ENCODE data around the gene CHCHD3. TPM values are rescaled to one million over a fixed set of nuclear protein-coding genes. Genes with fewer than 3 reads are reported as not detected.

Gene CHCHD3
- total and polyA plus RNA-seq, 4 donors, result 29.1 to 50.3 (median 36.0) TPM

DNA sequence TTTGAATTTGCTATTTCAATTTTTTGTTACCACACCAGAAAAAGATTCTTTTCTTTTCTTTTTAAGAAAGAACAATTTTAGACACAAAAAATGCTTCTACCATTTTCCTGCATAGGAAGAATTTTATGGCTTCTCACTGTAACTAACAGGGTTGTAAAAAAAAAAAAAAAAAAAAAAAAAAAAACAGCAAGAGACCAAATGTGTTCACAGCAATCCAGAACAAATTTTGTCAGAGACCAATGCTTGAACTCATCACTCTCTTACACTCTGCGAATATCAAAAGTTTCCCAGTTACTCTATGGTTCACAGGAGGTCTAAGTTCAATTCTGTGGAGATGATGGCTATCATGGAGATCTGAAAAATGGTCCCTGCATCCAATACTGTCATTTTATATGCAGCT is 84.4 kb downstream of the CHCHD3 start:
- H3K4me1 ChIP-seq (ENCODE audit: control insufficient read depth in 1 of 2, insufficient read depth in 2 of 2, low read length in 2 of 2), result peaks cover 2 to 3% of the 10 kb centered on the region in 2 donors
- no peak overlapping the region for H3K4me3 ChIP-seq (ENCODE audit: low read length in 2 of 2)
- H3K9me3 ChIP-seq (ENCODE audit: control insufficient read depth, low read length), result no peaks in the 10 kb centered on the region
- no peak for ATAC-seq (ENCODE audit: low FRiP score)
- H3K36me3 ChIP-seq (ENCODE audit: control insufficient read depth in 1 of 2, insufficient read depth in 2 of 2, low read length in 1 of 2), result no peaks in the 10 kb centered on the region
- H3K27me3 ChIP-seq (ENCODE audit: control insufficient read depth in 1 of 2, insufficient read depth in 2 of 2, low read length in 1 of 2), result no peaks in the 10 kb centered on the region
- DNase-seq, result no peak
- 88 to 95% methylated on average over 1 of the region's 1 CpG for WGBS, 2 donors
- intact Hi-C loops (cut with DNase I), result no loop called here
- H3K27ac ChIP-seq (ENCODE audit: low read depth in 1 of 2, low read length in 2 of 2), result no peak overlapping the region

GRCh38 chr7:132996581-132997242 is 85.2 kb downstream of the CHCHD3 start:
- intact Hi-C loops (cut with DNase I), result no loop called here
- WGBS, 2 donors, result 74 to 80% methylated on average over 17 of the region's 17 CpGs
- Histone ChIP-seq H3K4me1 (ENCODE audit: control insufficient read depth in 1 of 2, insufficient read depth in 2 of 2, low read length in 2 of 2) (peaks cover 2 to 3% of the 10 kb centered on the region in 2 donors), H3K27ac (ENCODE audit: low read depth in 1 of 2, low read length in 2 of 2) (no peak overlapping the region), H3K9me3 (ENCODE audit: control insufficient read depth, low read length) (no peaks in the 10 kb centered on the region), H3K36me3 (ENCODE audit: control insufficient read depth in 1 of 2, insufficient read depth in 2 of 2, low read length in 1 of 2) (no peaks in the 10 kb centered on the region), H3K4me3 (ENCODE audit: low read length in 2 of 2) (no peak overlapping the region), H3K27me3 (ENCODE audit: control insufficient read depth in 1 of 2, insufficient read depth in 2 of 2, low read length in 1 of 2) (no peaks in the 10 kb centered on the region)
- no peak for DNase-seq
- ATAC-seq (ENCODE audit: low FRiP score), result no peak

DNA sequence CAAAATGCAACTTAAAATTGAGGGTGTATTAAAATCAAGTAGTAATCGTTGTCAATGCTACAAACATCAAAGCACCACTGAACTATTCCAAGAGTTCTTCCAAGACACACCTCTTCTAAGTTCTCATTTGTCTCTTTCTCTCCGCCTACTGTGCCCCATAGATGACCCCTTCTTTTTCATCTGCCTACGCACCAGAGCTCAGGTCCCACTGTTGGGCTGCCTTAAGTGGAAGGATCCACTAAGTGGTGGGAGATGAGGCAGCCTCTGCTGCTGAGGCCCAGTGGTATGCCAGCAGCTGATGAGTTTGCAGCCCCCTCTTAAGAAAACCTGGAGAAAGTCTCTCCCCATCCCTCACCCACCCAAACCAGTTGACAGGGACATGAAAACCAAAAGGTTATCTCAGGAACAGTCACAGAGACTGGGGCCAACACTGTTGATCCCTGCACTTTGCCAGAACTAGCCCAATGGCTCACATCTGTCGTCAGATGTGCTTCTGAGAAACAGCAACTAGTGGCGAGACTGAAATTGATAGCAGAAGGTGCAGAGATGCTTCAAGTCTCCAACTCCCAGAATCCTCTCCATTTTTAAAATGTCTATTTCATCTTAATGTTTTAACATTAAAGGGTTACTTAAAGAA is 88.4 kb downstream of the CHCHD3 start:
- ATAC-seq (ENCODE audit: low FRiP score), result no peak
- 93 to 94% methylated on average over 5 of the region's 5 CpGs for WGBS, 2 donors
- H3K27ac ChIP-seq (ENCODE audit: low read depth in 1 of 2, low read length in 2 of 2), result no peak overlapping the region

DNA sequence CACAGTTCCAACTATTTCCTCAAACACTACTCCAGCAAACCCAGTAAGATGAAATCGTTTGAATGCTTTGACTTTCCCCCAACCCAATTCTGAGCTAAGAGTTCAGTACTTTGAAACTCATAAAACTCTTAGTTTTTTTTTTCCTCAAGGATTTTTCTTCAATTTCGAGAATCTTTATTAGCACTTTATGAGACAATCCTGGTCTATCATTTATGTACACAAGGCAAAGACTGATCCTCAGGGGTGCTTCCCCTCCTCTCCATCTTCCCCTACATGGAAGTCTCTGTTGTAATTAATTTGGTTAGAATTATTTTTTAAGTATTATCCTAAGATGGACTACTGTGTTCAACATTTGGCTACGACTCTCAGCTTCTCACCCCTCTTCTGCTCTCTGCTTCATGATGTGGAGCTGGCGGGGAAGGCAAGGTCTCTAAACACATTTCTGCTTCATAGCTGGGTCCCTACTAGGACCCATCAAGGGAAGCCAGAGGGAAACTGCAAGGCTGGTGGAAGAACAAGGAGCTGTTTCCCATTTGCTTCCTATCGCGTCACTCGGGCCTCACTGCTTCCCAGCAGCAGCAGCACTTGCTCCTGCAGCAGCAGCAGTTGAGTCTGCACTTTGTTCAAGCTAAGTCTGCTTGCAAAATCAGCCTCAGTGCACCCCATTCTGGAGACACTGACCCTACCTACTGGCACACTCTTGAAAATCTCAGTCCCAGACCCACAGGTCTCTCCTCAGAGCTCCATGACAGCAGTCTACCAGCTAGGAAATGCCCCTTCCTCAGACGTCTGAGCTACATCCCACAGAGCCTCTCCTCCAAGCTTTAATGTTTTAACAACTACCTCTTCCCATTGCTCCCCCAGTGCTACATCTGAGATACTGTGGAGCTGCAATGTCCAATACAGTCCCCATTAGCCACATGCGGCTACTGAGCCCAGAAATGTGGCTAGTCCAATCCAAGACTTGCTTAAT is 90.0 kb downstream of the CHCHD3 start:
- DNase-seq, result no peak
- no peak overlapping the region for H3K27ac ChIP-seq (ENCODE audit: low read depth in 1 of 2, low read length in 2 of 2)
- H3K9me3 ChIP-seq (ENCODE audit: control insufficient read depth, low read length), result no peaks in the 10 kb centered on the region
- ATAC-seq (ENCODE audit: low FRiP score), result no peak
- no peak overlapping the region for H3K4me3 ChIP-seq (ENCODE audit: low read length in 2 of 2)
- 81 to 86% methylated on average over 9 of the region's 9 CpGs for WGBS, 2 donors
- H3K36me3 ChIP-seq (ENCODE audit: control insufficient read depth in 1 of 2, insufficient read depth in 2 of 2, low read length in 1 of 2), result no peaks in the 10 kb centered on the region
- H3K27me3 ChIP-seq (ENCODE audit: control insufficient read depth in 1 of 2, insufficient read depth in 2 of 2, low read length in 1 of 2), result no peaks in the 10 kb centered on the region
- H3K4me1 ChIP-seq (ENCODE audit: control insufficient read depth in 1 of 2, insufficient read depth in 2 of 2, low read length in 2 of 2), result peaks cover 0 to 2% of the 10 kb centered on the region in 2 donors
- intact Hi-C loops (cut with DNase I), result no loop called here

More for the DNA sequence above, 88.4 kb downstream of the CHCHD3 start:
- Histone ChIP-seq H3K9me3 (ENCODE audit: control insufficient read depth, low read length) (no peaks in the 10 kb centered on the region), H3K4me3 (ENCODE audit: low read length in 2 of 2) (no peak overlapping the region), H3K4me1 (ENCODE audit: control insufficient read depth in 1 of 2, insufficient read depth in 2 of 2, low read length in 2 of 2) (peaks cover 0 to 2% of the 10 kb centered on the region in 2 donors), H3K27me3 (ENCODE audit: control insufficient read depth in 1 of 2, insufficient read depth in 2 of 2, low read length in 1 of 2) (no peaks in the 10 kb centered on the region), H3K36me3 (ENCODE audit: control insufficient read depth in 1 of 2, insufficient read depth in 2 of 2, low read length in 1 of 2) (no peaks in the 10 kb centered on the region)
- intact Hi-C loops (cut with DNase I), result no loop called here
- no peak for DNase-seq

GRCh38 chr7:132988117-132988516 is 93.8 kb downstream of the CHCHD3 start:
- Histone ChIP-seq H3K36me3 (ENCODE audit: control insufficient read depth in 1 of 2, insufficient read depth in 2 of 2, low read length in 1 of 2) (no peaks in the 10 kb centered on the region), H3K4me1 (ENCODE audit: control insufficient read depth in 1 of 2, insufficient read depth in 2 of 2, low read length in 2 of 2) (no peaks in the 10 kb centered on the region), H3K27ac (ENCODE audit: low read depth in 1 of 2, low read length in 2 of 2) (no peak overlapping the region), H3K27me3 (ENCODE audit: control insufficient read depth in 1 of 2, insufficient read depth in 2 of 2, low read length in 1 of 2) (no peaks in the 10 kb centered on the region), H3K4me3 (ENCODE audit: low read length in 2 of 2) (no peak overlapping the region), H3K9me3 (ENCODE audit: control insufficient read depth, low read length) (no peaks in the 10 kb centered on the region)
- 88 to 96% methylated on average over 1 of the region's 1 CpG for WGBS, 2 donors
- intact Hi-C loops (cut with DNase I), result no loop called here
- no peak for DNase-seq
- ATAC-seq (ENCODE audit: low FRiP score), result no peak

GRCh38 chr7:132980402-132980801 is 101.5 kb downstream of the CHCHD3 start:
- H3K9me3 ChIP-seq (ENCODE audit: control insufficient read depth, low read length), result no peaks in the 10 kb centered on the region
- H3K4me3 ChIP-seq (ENCODE audit: low read length in 2 of 2), result no peak overlapping the region
- ATAC-seq (ENCODE audit: low FRiP score), result no peak

GRCh38 chr7:132979524-132979923 is 102.4 kb downstream of the CHCHD3 start:
- Histone ChIP-seq H3K27me3 (ENCODE audit: control insufficient read depth in 1 of 2, insufficient read depth in 2 of 2, low read length in 1 of 2) (no peaks in the 10 kb centered on the region), H3K9me3 (ENCODE audit: control insufficient read depth, low read length) (no peaks in the 10 kb centered on the region), H3K4me3 (ENCODE audit: low read length in 2 of 2) (no peak overlapping the region), H3K27ac (ENCODE audit: low read depth in 1 of 2, low read length in 2 of 2) (no peak overlapping the region), H3K4me1 (ENCODE audit: control insufficient read depth in 1 of 2, insufficient read depth in 2 of 2, low read length in 2 of 2) (peaks cover 0 to 2% of the 10 kb centered on the region in 2 donors), H3K36me3 (ENCODE audit: control insufficient read depth in 1 of 2, insufficient read depth in 2 of 2, low read length in 1 of 2) (no peaks in the 10 kb centered on the region)
- ATAC-seq (ENCODE audit: low FRiP score) (no peak), DNase-seq (no peak)
- intact Hi-C loops (cut with DNase I), result no loop called here

More at GRCh38 chr7:132980402-132980801, 101.5 kb downstream of the CHCHD3 start:
- Histone ChIP-seq H3K36me3 (ENCODE audit: control insufficient read depth in 1 of 2, insufficient read depth in 2 of 2, low read length in 1 of 2) (no peaks in the 10 kb centered on the region), H3K27ac (ENCODE audit: low read depth in 1 of 2, low read length in 2 of 2) (no peak overlapping the region), H3K4me1 (ENCODE audit: control insufficient read depth in 1 of 2, insufficient read depth in 2 of 2, low read length in 2 of 2) (peaks cover 0 to 2% of the 10 kb centered on the region in 2 donors), H3K27me3 (ENCODE audit: control insufficient read depth in 1 of 2, insufficient read depth in 2 of 2, low read length in 1 of 2) (no peaks in the 10 kb centered on the region)
- no peak for DNase-seq
- 87 to 91% methylated on average over 1 of the region's 1 CpG for WGBS, 2 donors
- intact Hi-C loops (cut with DNase I), result no loop called here

DNA sequence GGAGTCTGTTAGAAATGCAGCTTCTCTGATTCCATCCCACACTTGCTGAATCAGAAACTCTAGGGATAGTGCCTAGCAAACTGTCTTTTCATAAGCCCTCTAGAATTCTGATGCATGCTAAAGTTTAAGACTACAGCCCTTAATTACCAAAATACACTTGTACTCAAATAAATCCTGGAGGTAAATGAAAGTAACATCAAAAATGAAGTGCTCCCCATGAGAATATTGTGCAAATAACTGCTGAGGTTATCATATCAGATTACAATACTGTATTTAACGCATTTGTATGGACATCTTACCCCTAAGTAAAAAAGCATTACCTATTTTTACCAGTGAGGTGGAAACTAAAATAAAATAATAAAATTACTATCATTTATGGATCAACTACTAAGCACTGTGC is 104.7 kb downstream of the CHCHD3 start:
- Histone ChIP-seq H3K27me3 (ENCODE audit: control insufficient read depth in 1 of 2, insufficient read depth in 2 of 2, low read length in 1 of 2) (no peaks in the 10 kb centered on the region), H3K4me1 (ENCODE audit: control insufficient read depth in 1 of 2, insufficient read depth in 2 of 2, low read length in 2 of 2) (peaks cover 0 to 2% of the 10 kb centered on the region in 2 donors), H3K27ac (ENCODE audit: low read depth in 1 of 2, low read length in 2 of 2) (no peak overlapping the region), H3K4me3 (ENCODE audit: low read length in 2 of 2) (no peak overlapping the region), H3K36me3 (ENCODE audit: control insufficient read depth in 1 of 2, insufficient read depth in 2 of 2, low read length in 1 of 2) (peaks cover 0 to 7% of the 10 kb centered on the region in 2 donors), H3K9me3 (ENCODE audit: control insufficient read depth, low read length) (no peaks in the 10 kb centered on the region)
- ATAC-seq (ENCODE audit: low FRiP score) (no peak), DNase-seq (no peak)
- intact Hi-C loops (cut with DNase I), result no loop called here
- 89 to 97% methylated on average over 1 of the region's 1 CpG for WGBS, 2 donors

Data from aorta (tissue), 5 donors.